Activated naive CD4-positive, alpha-beta T cell treated with anti-CD3 and anti-CD28 coated beads, Interleukin-2, amount 50 U/mL, for 24 hours (primary cell): ENCODE results near the gene BCKDHB.

ENCODE experiments used
- H3K27ac Mint-ChIP-seq: one replicate; pipeline ENCODE4 v1.8.0; 2021; ENCODE audit warnings: mild to moderate bottlenecking, mixed read lengths
- H3K27me3 Mint-ChIP-seq: one replicate; pipeline ENCODE4 v1.8.0; 2021; ENCODE audit warnings: mixed read lengths
- H3K36me3 Mint-ChIP-seq: one replicate; pipeline ENCODE4 v1.8.0; 2021; ENCODE audit warnings: mixed read lengths
- H3K4me1 Mint-ChIP-seq: one replicate; pipeline ENCODE4 v1.8.0; 2021; ENCODE audit warnings: mixed read lengths
- H3K4me3 Mint-ChIP-seq: one replicate; pipeline ENCODE4 v1.8.0; 2021; ENCODE audit warnings: mild to moderate bottlenecking, mixed read lengths
- H3K9me3 Mint-ChIP-seq: one replicate; pipeline ENCODE4 v1.8.0; 2021; ENCODE audit warnings: mixed read lengths

Gene BCKDHB

GRCh38 chr6:80250391-80250997, 144.0 kb downstream of the BCKDHB start:
- H3K4me3 Mint-ChIP-seq: no peak overlapping the region
- no peak overlapping the region for H3K27ac Mint-ChIP-seq
- no peaks in the 10 kb centered on the region for H3K27me3 Mint-ChIP-seq
- H3K4me1 Mint-ChIP-seq: no peaks in the 10 kb centered on the region
- no peaks in the 10 kb centered on the region for H3K9me3 Mint-ChIP-seq
- peaks cover 2% of the 10 kb centered on the region for H3K36me3 Mint-ChIP-seq

- Mint-ChIP-seq H3K27me3 (no peaks in the 10 kb centered on the region), H3K9me3 (no peaks in the 10 kb centered on the region), H3K4me1 (no peaks in the 10 kb centered on the region), H3K27ac (no peak overlapping the region), H3K4me3 (no peak overlapping the region), H3K36me3 (peaks cover 1% of the 10 kb centered on the region)
Measured at GRCh38 chr6:80251321-80251720, 144.8 kb downstream of the BCKDHB start.

- Mint-ChIP-seq H3K4me1 (no peaks in the 10 kb centered on the region), H3K36me3 (no peaks in the 10 kb centered on the region)
Measured at GRCh38 chr6:80254716-80255115, 148.2 kb downstream of the BCKDHB start.

GRCh38 chr6:80256691-80257090, 150.2 kb downstream of the BCKDHB start:
- no peaks in the 10 kb centered on the region for H3K9me3 Mint-ChIP-seq
- no peaks in the 10 kb centered on the region for H3K4me1 Mint-ChIP-seq
- no peaks in the 10 kb centered on the region for H3K27me3 Mint-ChIP-seq
- H3K4me3 Mint-ChIP-seq: no peak overlapping the region
- H3K36me3 Mint-ChIP-seq: peaks cover 1% of the 10 kb centered on the region
- H3K27ac Mint-ChIP-seq: no peak overlapping the region

More at GRCh38 chr6:80254716-80255115, 148.2 kb downstream of the BCKDHB start:
- Mint-ChIP-seq H3K9me3 (no peaks in the 10 kb centered on the region), H3K27ac (no peak overlapping the region), H3K27me3 (no peaks in the 10 kb centered on the region), H3K4me3 (no peak overlapping the region)

GRCh38 chr6:80259118-80259517, 152.6 kb downstream of the BCKDHB start:
- H3K9me3 Mint-ChIP-seq: no peaks in the 10 kb centered on the region
- H3K36me3 Mint-ChIP-seq: peaks cover 4% of the 10 kb centered on the region
- no peak overlapping the region for H3K4me3 Mint-ChIP-seq
- H3K27ac Mint-ChIP-seq: no peak overlapping the region
- no peaks in the 10 kb centered on the region for H3K27me3 Mint-ChIP-seq
- H3K4me1 Mint-ChIP-seq: no peaks in the 10 kb centered on the region

- Mint-ChIP-seq H3K4me1 (no peaks in the 10 kb centered on the region), H3K36me3 (peaks cover 16% of the 10 kb centered on the region), H3K27me3 (no peaks in the 10 kb centered on the region), H3K27ac (no peak overlapping the region), H3K4me3 (no peak overlapping the region), H3K9me3 (no peaks in the 10 kb centered on the region)
Measured at GRCh38 chr6:80263585-80263984, 157.1 kb downstream of the BCKDHB start.

- H3K27ac Mint-ChIP-seq: no peak overlapping the region
- no peak overlapping the region for H3K4me3 Mint-ChIP-seq
- H3K4me1 Mint-ChIP-seq: no peaks in the 10 kb centered on the region
- H3K27me3 Mint-ChIP-seq: no peaks in the 10 kb centered on the region
- H3K9me3 Mint-ChIP-seq: no peaks in the 10 kb centered on the region
- peaks cover 13% of the 10 kb centered on the region for H3K36me3 Mint-ChIP-seq
Measured at GRCh38 chr6:80268865-80269730, 162.6 kb downstream of the BCKDHB start.

- Mint-ChIP-seq H3K4me1 (no peaks in the 10 kb centered on the region), H3K9me3 (no peaks in the 10 kb centered on the region), H3K4me3 (no peak overlapping the region), H3K36me3 (peaks cover 6% of the 10 kb centered on the region), H3K27ac (no peak overlapping the region), H3K27me3 (no peaks in the 10 kb centered on the region)
Measured at GRCh38 chr6:80271074-80271473, 164.6 kb downstream of the BCKDHB start.

- no peak overlapping the region for H3K27ac Mint-ChIP-seq
- no peaks in the 10 kb centered on the region for H3K27me3 Mint-ChIP-seq
- H3K36me3 Mint-ChIP-seq: peaks cover 1% of the 10 kb centered on the region
- no peaks in the 10 kb centered on the region for H3K9me3 Mint-ChIP-seq
- no peaks in the 10 kb centered on the region for H3K4me1 Mint-ChIP-seq
- H3K4me3 Mint-ChIP-seq: no peak overlapping the region
Measured at GRCh38 chr6:80272988-80273387, 166.5 kb downstream of the BCKDHB start.

GRCh38 chr6:80276861-80277260, 170.4 kb downstream of the BCKDHB start:
- Mint-ChIP-seq H3K4me1 (peaks cover 4% of the 10 kb centered on the region), H3K36me3 (peaks cover 6% of the 10 kb centered on the region), H3K9me3 (no peaks in the 10 kb centered on the region), H3K27ac (no peak overlapping the region), H3K4me3 (no peak overlapping the region), H3K27me3 (no peaks in the 10 kb centered on the region)

- peaks cover 4% of the 10 kb centered on the region for H3K4me1 Mint-ChIP-seq
- H3K9me3 Mint-ChIP-seq: no peaks in the 10 kb centered on the region
- H3K27ac Mint-ChIP-seq: no peak overlapping the region
- no peak overlapping the region for H3K4me3 Mint-ChIP-seq
- H3K27me3 Mint-ChIP-seq: no peaks in the 10 kb centered on the region
- peaks cover 6% of the 10 kb centered on the region for H3K36me3 Mint-ChIP-seq
Measured at GRCh38 chr6:80277501-80277900, 171.0 kb downstream of the BCKDHB start.

- Mint-ChIP-seq H3K27ac (no peak overlapping the region), H3K4me3 (no peak overlapping the region), H3K4me1 (peaks cover 7% of the 10 kb centered on the region), H3K9me3 (no peaks in the 10 kb centered on the region), H3K27me3 (no peaks in the 10 kb centered on the region), H3K36me3 (peaks cover 6% of the 10 kb centered on the region)
Measured at GRCh38 chr6:80280262-80281010, 174.0 kb downstream of the BCKDHB start.

- Mint-ChIP-seq H3K4me1 (peaks cover 7% of the 10 kb centered on the region), H3K4me3 (no peak overlapping the region), H3K27ac (no peak overlapping the region), H3K27me3 (no peaks in the 10 kb centered on the region), H3K36me3 (peaks cover 6% of the 10 kb centered on the region), H3K9me3 (no peaks in the 10 kb centered on the region)
Measured at GRCh38 chr6:80282913-80283554, 176.6 kb downstream of the BCKDHB start.

GRCh38 chr6:80287112-80287511, 180.6 kb downstream of the BCKDHB start:
- peaks cover 7% of the 10 kb centered on the region for H3K36me3 Mint-ChIP-seq
- H3K27me3 Mint-ChIP-seq: no peaks in the 10 kb centered on the region
- no peak overlapping the region for H3K4me3 Mint-ChIP-seq
- peaks cover 3% of the 10 kb centered on the region for H3K4me1 Mint-ChIP-seq
- no peak overlapping the region for H3K27ac Mint-ChIP-seq
- peaks cover 4% of the 10 kb centered on the region for H3K9me3 Mint-ChIP-seq

GRCh38 chr6:80287607-80288006, 181.1 kb downstream of the BCKDHB start:
- Mint-ChIP-seq H3K4me1 (peaks cover 3% of the 10 kb centered on the region), H3K9me3 (peaks cover 4% of the 10 kb centered on the region), H3K36me3 (peaks cover 12% of the 10 kb centered on the region), H3K27me3 (no peaks in the 10 kb centered on the region), H3K4me3 (no peak overlapping the region), H3K27ac (no peak overlapping the region)
